Keratinocyte (primary cell): ENCODE measurements around the gene HCFC1. TPM values are rescaled to one million over a fixed set of nuclear protein-coding genes. Genes with fewer than 3 reads are reported as not detected.
A peak's percentile ranks its signal among the peaks of the same experiment; 100 is the strongest.

Experiments
- DNase-seq: peaks from one replicate; pipeline ENCODE4 v3.0.0-alpha.2; 2011; ENCODE audit warnings: low read depth, missing footprints, low spot score
- FAIRE-seq: peaks from 2 replicates; lab custom pipeline; 2011; peaks lifted over from hg19 to GRCh38; lab: Jason Lieb, UNC
- H2AFZ ChIP-seq: 2 replicates; pipeline ENCODE4 v1.6.0; 2012; ENCODE audit warnings: low read length, control low read depth, inconsistent platforms; ENCODE audit not compliant: control insufficient read depth
- H3K27ac ChIP-seq: 2 replicates; pipeline ENCODE4 v1.5.1; 2011; ENCODE audit warnings: low read length; ENCODE audit not compliant: control insufficient read depth, insufficient read depth
- H3K27me3 ChIP-seq: 3 replicates; pipeline ENCODE4 v1.6.0; 2011; ENCODE audit warnings: low read length; ENCODE audit not compliant: control insufficient read depth, insufficient read depth; ENCODE audit errors: extremely low read depth
- H3K36me3 ChIP-seq, 2 experiments: 2 replicates in 1 of 2; 3 replicates in 1 of 2; pipeline ENCODE4 v1.5.1; 2011; ENCODE audit warnings: low read length in 2 of 2, mild to moderate bottlenecking in 1 of 2; ENCODE audit not compliant: control insufficient read depth in 2 of 2, insufficient read depth in 2 of 2; ENCODE audit errors: extremely low read depth in 1 of 2
- H3K4me1 ChIP-seq: 3 replicates; pipeline ENCODE4 v1.5.1; 2011; ENCODE audit warnings: low read length; ENCODE audit not compliant: control insufficient read depth, insufficient read depth; ENCODE audit errors: extremely low read depth
- H3K4me2 ChIP-seq: 3 replicates; pipeline ENCODE4 v1.6.0; 2011; ENCODE audit warnings: low read depth, low read length; ENCODE audit not compliant: control insufficient read depth, insufficient read depth; ENCODE audit errors: extremely low read depth
- H3K4me3 ChIP-seq, 3 experiments: fragments of 200-600 bp in 1 of 3; sonication (generic) in 1 of 3; 2 replicates in 2 of 3; 3 replicates in 1 of 3; pipeline ENCODE4 v1.5.1; 2011 to 2016; ENCODE audit warnings: low read length in 3 of 3, mild to moderate bottlenecking in 3 of 3, control low read depth in 2 of 3, inconsistent platforms in 1 of 3, low read depth in 1 of 3, mixed read lengths in 1 of 3, mixed run types in 1 of 3, moderate library complexity in 1 of 3; ENCODE audit not compliant: control insufficient read depth in 2 of 3, insufficient read depth in 2 of 3; ENCODE audit errors: extremely low read depth in 1 of 3
- H3K79me2 ChIP-seq: 2 replicates; pipeline ENCODE4 v1.6.0; 2012; ENCODE audit warnings: low read length; ENCODE audit not compliant: control insufficient read depth, insufficient read depth
- H3K9ac ChIP-seq: 3 replicates; pipeline ENCODE4 v1.6.0; 2011; ENCODE audit warnings: low read length; ENCODE audit not compliant: control insufficient read depth, insufficient read depth; ENCODE audit errors: extremely low read depth
- H3K9me1 ChIP-seq: 3 replicates; pipeline ENCODE4 v1.6.0; 2011; ENCODE audit warnings: low read length; ENCODE audit not compliant: control insufficient read depth, insufficient read depth; ENCODE audit errors: extremely low read depth
- H3K9me3 ChIP-seq: 2 replicates; pipeline ENCODE4 v1.5.1; 2012; ENCODE audit warnings: low read depth, low read length; ENCODE audit not compliant: control insufficient read depth
- H4K20me1 ChIP-seq: 3 replicates; pipeline ENCODE4 v1.6.0; 2011; ENCODE audit warnings: low read length; ENCODE audit not compliant: control insufficient read depth, insufficient read depth; ENCODE audit errors: extremely low read depth
- CTCF ChIP-seq, 3 experiments: IDR thresholded peaks in 1 of 3; conservative IDR thresholded peaks in 1 of 3; optimal IDR thresholded peaks in 1 of 3; 2 replicates in 2 of 3; 3 replicates in 1 of 3; pipeline versions ENCODE3 to v1.5.1; 2011; ENCODE audit warnings: low read length in 3 of 3, mild to moderate bottlenecking in 3 of 3, moderate library complexity in 2 of 3, control low read depth in 1 of 3, inconsistent platforms in 1 of 3; ENCODE audit not compliant: insufficient read depth in 2 of 3; ENCODE audit errors: extremely low read depth in 1 of 3
- EZH2 ChIP-seq: IDR thresholded peaks from one replicate; pipeline ENCODE4 v1.6.1; 2012; ENCODE audit warnings: inconsistent platforms, mild to moderate bottlenecking, low read length, moderate library complexity
- dilution Hi-C: fragments of 300-500 bp; cut with MboI; formaldehyde crosslinking; loops from one replicate; pipeline ENCODE4 v1.7.0; 2020; ENCODE audit warnings: low sequenced_read_pairs; ENCODE audit not compliant: extremely low pct_ligation_motif_present
- polyA plus RNA-seq, 5 experiments: library from polyadenylated mRNA; depleted of rRNA in 3 of 5; stranded (reverse) in 3 of 5; stranded (forward) in 1 of 5; unstranded in 1 of 5; fragments of >200 nt; gene quantifications; 1 replicate in 1 of 5; 2 replicates in 3 of 5; 3 replicates in 1 of 5; pipeline versions ENCODE4 v1.2.1 to v1.2.3, GENCODE V29; 2011 to 2012; ENCODE audit warnings: missing spikeins in 2 of 5, low read depth in 1 of 5, low replicate concordance in 1 of 5

HCFC1 gene
- polyA plus RNA-seq, 1 donor (not counting 4 experiments of a cell fraction or from before 2014, with no cell fraction given): 2.7 TPM

- Histone ChIP-seq H3K4me1 (peaks cover 8% of the 10 kb centered on the region), H4K20me1 (no peaks in the 10 kb centered on the region), H3K79me2 (peaks cover 21% of the 10 kb centered on the region), H3K9me3 (no peaks in the 10 kb centered on the region), H3K9me1 (no peaks in the 10 kb centered on the region), H3K36me3 (no peaks in the 10 kb centered on the region), H3K4me3 (no peak overlapping the region), H3K9ac (no peak overlapping the region), H2AFZ (no peak overlapping the region), H3K27ac (no peak overlapping the region), H3K27me3 (no peaks in the 10 kb centered on the region), H3K4me2 (no peak overlapping the region)
- TF ChIP-seq CTCF (optimal IDR thresholded peaks at IDR 0.05 in 1 of 3, IDR thresholded peaks at IDR 0.05 in 1 of 3, conservative IDR thresholded peaks at IDR 0.05 in 1 of 3; ENCODE audit: extremely low read depth in 1 of 3, insufficient read depth in 2 of 3, low read length in 3 of 3) (no peak), EZH2 (no peak)
- no peak for FAIRE-seq
- dilution Hi-C loops: no loop called here
- DNase-seq: no peak
Observed at GRCh38 chrX:153974726-153975286, 3.2 kb upstream of the HCFC1 start.

- Histone ChIP-seq H3K9me1 (no peaks in the 10 kb centered on the region), H3K79me2 (peaks cover 28% of the 10 kb centered on the region), H3K9me3 (no peaks in the 10 kb centered on the region), H3K4me3 (peak overlapping the region in 1 of 3 experiments; percentile 70), H3K36me3 (peaks cover 0 to 6% of the 10 kb centered on the region in 2 experiments), H4K20me1 (peaks cover 3% of the 10 kb centered on the region), H3K4me1 (peaks cover 12% of the 10 kb centered on the region), H3K27ac (peak overlapping the region; percentile 99), H3K4me2 (peak overlapping the region; percentile 85), H3K9ac (peak overlapping the region; percentile 99), H3K27me3 (no peaks in the 10 kb centered on the region), H2AFZ (no peak overlapping the region)
- no peak for TF ChIP-seq EZH2
- TF ChIP-seq CTCF (optimal IDR thresholded peaks at IDR 0.05 in 1 of 3, IDR thresholded peaks at IDR 0.05 in 1 of 3, conservative IDR thresholded peaks at IDR 0.05 in 1 of 3; ENCODE audit: extremely low read depth in 1 of 3, insufficient read depth in 2 of 3, low read length in 3 of 3): no peak
- FAIRE-seq: no peak
- no peak for DNase-seq
- dilution Hi-C loops: no loop called here
Observed at GRCh38 chrX:153974003-153974725, 2.5 kb upstream of the HCFC1 start.
